Mesendoderm (in vitro differentiated cells): ENCODE data around the gene MRPL3.

Source experiments
- DNase-seq: peaks from one replicate; pipeline ENCODE4 v3.0.0; 2013
- H2AK5ac ChIP-seq: 2 replicates; pipeline ENCODE4 v1.6.1; 2013; ENCODE audit warnings: low read length, inconsistent platforms
- H2BK120ac ChIP-seq: 2 replicates; pipeline ENCODE4 v1.6.1; 2013; ENCODE audit warnings: low read depth, mild to moderate bottlenecking, low read length, moderate library complexity, mixed read lengths
- H2BK15ac ChIP-seq: replicated peaks from 2 replicates; pipeline ENCODE4 v1.6.1; 2013; ENCODE audit warnings: low read depth, mild to moderate bottlenecking, moderate library complexity
- H2BK5ac ChIP-seq: 2 replicates; pipeline ENCODE4 v1.6.1; 2013; ENCODE audit warnings: low read length, inconsistent platforms
- H3K18ac ChIP-seq: 2 replicates; pipeline ENCODE4 v1.6.1; 2013; ENCODE audit warnings: mild to moderate bottlenecking, low read length, mixed read lengths
- H3K23ac ChIP-seq: one replicate; pipeline ENCODE4 v1.6.1; 2013; ENCODE audit warnings: low read length
- H3K27ac ChIP-seq: 2 replicates; pipeline ENCODE4 v1.5.1; 2013; ENCODE audit warnings: low read depth, mild to moderate bottlenecking, inconsistent platforms, low read length, moderate library complexity
- H3K27me3 ChIP-seq: 2 replicates; pipeline ENCODE4 v1.6.1; 2013; ENCODE audit warnings: low read length, control low read depth, mild to moderate bottlenecking, inconsistent platforms; ENCODE audit not compliant: insufficient read depth, poor library complexity
- H3K36me3 ChIP-seq: 2 replicates; pipeline ENCODE4 v1.6.1; 2013; ENCODE audit warnings: low read length, inconsistent platforms; ENCODE audit not compliant: control insufficient read depth, insufficient read depth
- H3K4ac ChIP-seq: one replicate; pipeline ENCODE4 v1.6.1; 2013; ENCODE audit warnings: low read depth, mild to moderate bottlenecking, low read length, moderate library complexity
- H3K4me1 ChIP-seq: 2 replicates; pipeline ENCODE4 v1.6.1; 2013; ENCODE audit warnings: low read depth, low read length, inconsistent platforms; ENCODE audit not compliant: control insufficient read depth
- H3K4me2 ChIP-seq: 2 replicates; pipeline ENCODE4 v1.6.1; 2013; ENCODE audit warnings: low read length
- H3K4me3 ChIP-seq: 2 replicates; pipeline ENCODE4 v1.5.1; 2013; ENCODE audit warnings: mild to moderate bottlenecking, low read length
- H3K56ac ChIP-seq: one replicate; pipeline ENCODE4 v1.6.1; 2013; ENCODE audit warnings: low read length
- H3K79me1 ChIP-seq: 2 replicates; pipeline ENCODE4 v1.6.1; 2013; ENCODE audit warnings: low read length, inconsistent platforms
- H3K79me2 ChIP-seq: 2 replicates; pipeline ENCODE4 v1.6.1; 2013; ENCODE audit warnings: mild to moderate bottlenecking, low read length; ENCODE audit not compliant: control insufficient read depth, insufficient read depth
- H3K9ac ChIP-seq: 2 replicates; pipeline ENCODE4 v1.6.1; 2013; ENCODE audit warnings: low read length, inconsistent platforms
- H4K5ac ChIP-seq: one replicate; pipeline ENCODE4 v1.6.1; 2013; ENCODE audit warnings: low read length
- H4K8ac ChIP-seq: one replicate; pipeline ENCODE4 v1.6.1; 2013; ENCODE audit warnings: low read depth, mild to moderate bottlenecking, control low read depth, low read length, moderate library complexity
- WGBS: extraction: QIAGEN DNeasy Blood & Tissue Kit; methylation state at CpG from one replicate; pipeline ENCODE4 v1.1.7; 2013; ENCODE audit warnings: low lambda C conversion rate, missing lambda C conversion rate; ENCODE audit not compliant: insufficient coverage; ENCODE audit errors: extremely low coverage; 5-methylcytosine and 5-hydroxymethylcytosine counted together

The MRPL3 gene

DNA sequence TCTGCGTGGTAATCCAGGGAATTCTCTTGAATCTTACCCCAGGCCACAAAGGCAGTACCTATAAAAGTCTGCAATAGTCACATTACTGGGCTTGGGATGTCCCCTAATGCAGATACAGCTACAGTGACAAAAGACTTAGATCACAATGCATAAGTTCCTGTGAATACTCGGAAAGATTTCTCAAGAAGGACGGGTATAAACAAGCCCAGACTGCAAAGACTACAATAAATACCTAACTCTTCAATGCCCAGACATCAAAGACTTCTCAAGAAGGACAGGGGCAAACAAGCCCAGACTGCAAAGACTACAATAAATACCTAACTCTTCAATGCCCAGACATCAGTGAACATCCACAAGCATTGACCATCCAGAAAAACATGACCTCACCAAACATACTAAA is 70.3 kb downstream of the MRPL3 start:
- no CpG with 5 or more reads among the region's 3 CpGs for WGBS
- Histone ChIP-seq H2AK5ac (no peak overlapping the region), H3K56ac (no peak overlapping the region)

DNA sequence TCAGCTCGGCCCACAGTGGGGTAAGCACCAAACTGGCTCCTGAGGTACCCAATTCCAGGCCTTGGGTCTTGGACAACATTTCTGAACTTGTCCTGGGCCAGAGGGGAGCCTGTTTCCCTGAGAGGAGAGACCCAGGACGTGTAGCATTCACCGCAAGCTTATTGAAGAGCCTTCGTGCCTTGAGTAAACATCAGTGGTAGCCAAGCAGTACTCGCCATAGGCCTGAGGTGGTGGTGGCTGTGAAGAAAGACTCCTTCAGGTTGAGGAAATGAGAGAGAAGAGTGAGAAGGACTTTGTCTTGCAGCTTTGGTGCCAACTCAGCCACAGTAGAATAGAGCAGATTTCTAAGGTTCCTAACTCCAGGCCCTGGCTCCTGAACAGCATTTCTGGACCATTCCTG is 71.0 kb downstream of the MRPL3 start:
- Histone ChIP-seq H2BK120ac (no peak overlapping the region), H3K79me2 (no peaks in the 10 kb centered on the region), H3K27ac (no peak overlapping the region), H3K4ac (no peak overlapping the region), H3K4me3 (no peak overlapping the region), H3K4me1 (peaks cover 5% of the 10 kb centered on the region), H3K36me3 (no peaks in the 10 kb centered on the region), H3K56ac (no peak overlapping the region), H2BK5ac (no peak overlapping the region), H3K27me3 (no peaks in the 10 kb centered on the region), H3K23ac (no peak overlapping the region), H2BK15ac (no peak overlapping the region), H4K5ac (no peak overlapping the region), H4K8ac (no peak overlapping the region), H2AK5ac (no peak overlapping the region), H3K4me2 (no peak overlapping the region), H3K9ac (no peak overlapping the region), H3K18ac (no peak overlapping the region), H3K79me1 (no peaks in the 10 kb centered on the region)
- no CpG with 5 or more reads among the region's 5 CpGs for WGBS
- DNase-seq = no peak

More for the DNA sequence above, 70.3 kb downstream of the MRPL3 start:
- no peak for DNase-seq
- Histone ChIP-seq H2BK15ac (no peak overlapping the region), H3K4me1 (peaks cover under 1% of the 10 kb centered on the region), H3K79me2 (no peaks in the 10 kb centered on the region), H3K27ac (no peak overlapping the region), H4K5ac (no peak overlapping the region), H2BK5ac (no peak overlapping the region), H3K23ac (no peak overlapping the region), H4K8ac (no peak overlapping the region), H3K4ac (no peak overlapping the region), H2BK120ac (no peak overlapping the region), H3K36me3 (no peaks in the 10 kb centered on the region), H3K27me3 (no peaks in the 10 kb centered on the region), H3K4me2 (no peak overlapping the region), H3K9ac (no peak overlapping the region), H3K79me1 (no peaks in the 10 kb centered on the region), H3K4me3 (no peak overlapping the region), H3K18ac (no peak overlapping the region)

DNA sequence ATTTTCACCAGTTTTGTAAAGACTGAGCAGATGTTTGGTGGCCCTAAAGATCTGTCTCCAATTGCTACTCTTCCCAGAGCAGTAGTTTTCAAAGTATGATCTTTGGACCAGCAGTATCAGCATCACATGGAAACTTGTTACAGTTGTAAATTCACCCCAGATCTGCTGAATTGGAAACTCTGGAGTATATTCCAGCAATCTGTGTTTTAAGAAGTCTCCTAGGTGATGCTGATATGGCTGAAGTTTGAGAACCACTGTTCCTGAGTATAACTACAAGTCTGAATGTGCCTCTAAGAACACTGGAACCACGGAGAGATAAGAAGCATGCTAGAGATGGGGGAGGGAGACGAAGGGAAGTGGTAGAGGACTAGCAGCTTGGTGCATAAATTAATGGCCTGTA is 75.5 kb downstream of the MRPL3 start:
- peak; percentile 10 for DNase-seq
- H3K79me1 ChIP-seq = no peaks in the 10 kb centered on the region
- no CpG with 5 or more reads among the region's 2 CpGs for WGBS

DNA sequence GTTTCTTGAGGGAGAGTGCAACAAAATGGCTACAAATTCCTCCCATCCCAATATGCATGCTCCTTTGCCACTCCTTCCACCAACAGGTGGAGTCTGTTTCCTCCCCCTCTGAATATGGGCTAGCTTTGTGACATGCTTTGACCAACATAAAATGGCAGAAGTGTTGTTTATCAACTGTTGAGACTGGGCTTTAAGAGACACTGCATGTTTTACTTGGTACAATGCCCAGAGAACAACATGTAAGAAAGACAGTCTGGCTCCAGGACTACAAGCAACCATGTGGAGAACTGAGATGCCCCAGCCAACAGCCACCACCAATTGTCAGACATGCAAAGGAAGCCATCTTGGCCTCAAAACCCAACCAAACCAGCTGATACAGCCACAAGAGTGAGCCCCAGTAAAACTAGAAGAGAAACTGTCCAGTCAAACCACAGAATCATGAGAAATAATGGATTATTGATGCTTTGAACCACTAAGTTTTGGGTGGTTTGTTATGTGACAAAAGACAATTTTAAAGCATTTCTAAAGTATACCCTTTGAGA is 80.7 kb downstream of the MRPL3 start:
- no peak overlapping the region for H3K56ac ChIP-seq
- H3K18ac ChIP-seq = no peak overlapping the region
- H2BK120ac ChIP-seq = no peak overlapping the region
- H4K8ac ChIP-seq = no peak overlapping the region
- no peaks in the 10 kb centered on the region for H3K79me1 ChIP-seq
- H3K23ac ChIP-seq = no peak overlapping the region
- H2AK5ac ChIP-seq = no peak overlapping the region
- DNase-seq = no peak
- no peak overlapping the region for H2BK5ac ChIP-seq
- H3K4me1 ChIP-seq = no peaks in the 10 kb centered on the region
- no peak overlapping the region for H3K4ac ChIP-seq
- no peak overlapping the region for H3K9ac ChIP-seq
- no peaks in the 10 kb centered on the region for H3K27me3 ChIP-seq
- H2BK15ac ChIP-seq = no peak overlapping the region
- no peaks in the 10 kb centered on the region for H3K36me3 ChIP-seq
- H3K79me2 ChIP-seq = no peaks in the 10 kb centered on the region
- H3K4me3 ChIP-seq = no peak overlapping the region
- H3K4me2 ChIP-seq = no peak overlapping the region
- H3K27ac ChIP-seq = no peak overlapping the region
- no peak overlapping the region for H4K5ac ChIP-seq

More for the DNA sequence above, 75.5 kb downstream of the MRPL3 start:
- H3K18ac ChIP-seq = no peak overlapping the region
- no peak overlapping the region for H2BK15ac ChIP-seq
- H3K23ac ChIP-seq = no peak overlapping the region
- H3K4me2 ChIP-seq = no peak overlapping the region
- peaks cover 5% of the 10 kb centered on the region for H3K4me1 ChIP-seq
- H3K27ac ChIP-seq = no peak overlapping the region
- no peak overlapping the region for H4K5ac ChIP-seq
- no peak overlapping the region for H2BK5ac ChIP-seq
- no peak overlapping the region for H3K9ac ChIP-seq
- no peak overlapping the region for H3K56ac ChIP-seq
- H3K27me3 ChIP-seq = no peaks in the 10 kb centered on the region
- H4K8ac ChIP-seq = no peak overlapping the region
- H2AK5ac ChIP-seq = no peak overlapping the region
- H3K36me3 ChIP-seq = no peaks in the 10 kb centered on the region
- no peaks in the 10 kb centered on the region for H3K79me2 ChIP-seq
- H3K4ac ChIP-seq = no peak overlapping the region
- H2BK120ac ChIP-seq = no peak overlapping the region
- H3K4me3 ChIP-seq = no peak overlapping the region

DNA sequence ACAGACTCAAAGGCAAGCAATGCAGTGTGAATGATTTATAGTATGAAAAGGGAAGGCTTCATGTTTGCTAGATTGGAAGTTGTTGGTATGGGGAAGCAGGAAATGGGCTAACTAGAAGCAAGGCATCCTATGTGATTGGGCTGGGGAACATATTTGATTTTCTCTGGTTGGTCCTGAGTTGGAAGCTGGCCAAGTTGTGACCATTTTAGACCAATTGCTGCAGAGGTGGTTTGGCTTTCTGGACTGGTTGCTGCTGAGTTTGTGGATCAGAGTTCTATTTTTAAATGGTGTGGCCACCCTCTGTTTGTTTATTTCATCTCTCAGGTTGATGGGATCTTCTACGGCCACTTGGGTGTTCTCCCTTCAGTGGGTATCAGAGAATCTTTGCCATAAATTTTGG is 81.5 kb downstream of the MRPL3 start:
- no peak overlapping the region for H3K4ac ChIP-seq
- WGBS = no CpG with 5 or more reads among the region's 1 CpG
- no peak overlapping the region for H4K5ac ChIP-seq
- no peak overlapping the region for H3K4me2 ChIP-seq
- H3K36me3 ChIP-seq = no peaks in the 10 kb centered on the region
- H4K8ac ChIP-seq = no peak overlapping the region
- no peaks in the 10 kb centered on the region for H3K79me1 ChIP-seq
- H2BK5ac ChIP-seq = no peak overlapping the region
- no peaks in the 10 kb centered on the region for H3K27me3 ChIP-seq
- H3K56ac ChIP-seq = no peak overlapping the region
- H3K23ac ChIP-seq = no peak overlapping the region
- no peak for DNase-seq
- no peaks in the 10 kb centered on the region for H3K4me1 ChIP-seq
- H2BK15ac ChIP-seq = no peak overlapping the region
- H2BK120ac ChIP-seq = no peak overlapping the region
- no peak overlapping the region for H3K27ac ChIP-seq
- H3K9ac ChIP-seq = no peak overlapping the region
- no peak overlapping the region for H3K18ac ChIP-seq
- H3K79me2 ChIP-seq = no peaks in the 10 kb centered on the region
- H2AK5ac ChIP-seq = no peak overlapping the region
- no peak overlapping the region for H3K4me3 ChIP-seq

DNA sequence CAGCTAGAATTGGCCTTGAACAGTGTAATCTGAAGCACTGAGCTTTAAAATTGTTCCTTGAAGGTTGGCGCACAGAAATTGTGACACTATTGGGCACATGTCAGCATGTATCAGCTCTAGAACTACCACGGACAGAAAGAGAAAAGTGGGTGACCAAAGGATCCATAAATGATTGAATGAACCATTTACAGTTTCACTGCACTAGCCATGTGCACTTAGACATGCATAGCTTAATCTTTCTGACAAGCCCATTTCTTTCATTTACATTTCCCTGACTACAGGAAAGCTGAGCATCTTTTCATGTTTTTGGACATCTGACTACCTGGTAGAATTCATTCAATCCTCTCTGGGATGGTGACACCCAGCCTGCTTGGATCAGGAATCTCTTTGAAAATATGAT is 85.0 kb downstream of the MRPL3 start:
- no peak overlapping the region for H3K4me2 ChIP-seq
- no peak overlapping the region for H2BK15ac ChIP-seq
- no peak for DNase-seq
- H4K8ac ChIP-seq = no peak overlapping the region
- H3K4me3 ChIP-seq = no peak overlapping the region
- H3K4me1 ChIP-seq = no peaks in the 10 kb centered on the region
- WGBS = no CpG with 5 or more reads among the region's 2 CpGs
- no peaks in the 10 kb centered on the region for H3K79me2 ChIP-seq
- no peak overlapping the region for H3K27ac ChIP-seq
- H2BK5ac ChIP-seq = no peak overlapping the region
- no peak overlapping the region for H3K9ac ChIP-seq
- H4K5ac ChIP-seq = no peak overlapping the region
- no peak overlapping the region for H3K4ac ChIP-seq
- H3K56ac ChIP-seq = no peak overlapping the region
- H3K36me3 ChIP-seq = no peaks in the 10 kb centered on the region
- no peak overlapping the region for H2BK120ac ChIP-seq
- no peak overlapping the region for H2AK5ac ChIP-seq
- H3K79me1 ChIP-seq = no peaks in the 10 kb centered on the region
- no peaks in the 10 kb centered on the region for H3K27me3 ChIP-seq
- H3K18ac ChIP-seq = no peak overlapping the region
- H3K23ac ChIP-seq = no peak overlapping the region
